ENCODE results near the gene GTPBP3. TPM values are rescaled to one million over a fixed set of nuclear protein-coding genes. Genes with fewer than 3 reads are reported as not detected.

GTPBP3 gene
- total and polyA plus RNA-seq, 9 of the 15 experiments (the other 6 are each of a cell fraction or from before 2014, with no cell fraction given), result 4.9 to 124 (median 22.6) TPM

- DNase-seq (ENCODE audit: extremely low read depth in 1 of 4, low spot score in 3 of 4) (peak in 1 of 4 experiments; percentile 2), ATAC-seq (no peak), FAIRE-seq (no peak)
- Histone ChIP-seq H3K9ac (ENCODE audit: insufficient read depth in 1 of 2, low read depth in 2 of 2, low read length in 2 of 2) (peak overlapping the region in 1 of 2 experiments; percentile 55; a peak in 1 of 4 replicates), H3K9me3 (replicated peaks; ENCODE audit: control insufficient read depth, insufficient read depth, low read depth, low read length) (no peaks in the 10 kb centered on the region), H3K9me1 (ENCODE audit: control insufficient read depth, insufficient read depth, low read length) (no peaks in the 10 kb centered on the region), H3K27ac (ENCODE audit: extremely low read depth, low read depth, low read length) (no peak overlapping the region), H2AFZ (ENCODE audit: low read depth, low read length) (no peak overlapping the region), H3K79me2 (ENCODE audit: control insufficient read depth, insufficient read depth, low read length) (no peaks in the 10 kb centered on the region), H4K20me1 (replicated peaks; ENCODE audit: control insufficient read depth, insufficient read depth, low read length) (no peaks in the 10 kb centered on the region), H3K4me2 (ENCODE audit: insufficient read depth, low read length) (no peak overlapping the region), H3K36me3 (ENCODE audit: control insufficient read depth, insufficient read depth, low read length) (no peaks in the 10 kb centered on the region), H3K4me1 (replicated peaks in 1 of 2; ENCODE audit: control insufficient read depth in 2 of 2, insufficient read depth in 2 of 2, low read length in 2 of 2) (peaks cover 0 to 3% of the 10 kb centered on the region in 2 experiments; a peak in 2 of 5 replicates), H3K27me3 (ENCODE audit: control insufficient read depth in 2 of 2, insufficient read depth in 2 of 2, low read length in 2 of 2) (peaks cover 15 to 35% of the 10 kb centered on the region in 2 experiments), H3K4me3 (no peak overlapping the region)
- ChIA-PET POLR2A (interaction anchor here (0.6 kb wide), 1 partner anchor 217 kb away, joined by 3 read pairs; no protein-coding TSS in a partner anchor), CTCF (ENCODE audit: low intra/inter-chr PET ratio) (no interaction called here)
- TF ChIP-seq CBX5 (IDR thresholded peaks at IDR 0.05; ENCODE audit: borderline replicate concordance, low read depth), result no peak
- BruUV-seq (replicated peaks), result no TSS peak
- in situ Hi-C loops (cut with MboI), result no loop called here
- 24% methylated on average over 11 of the region's 11 CpGs for WGBS (ENCODE audit: insufficient coverage, low coverage, missing lambda C conversion rate)
- intact Hi-C loops (cut with micrococcal nuclease), result no loop called here
Observed at GRCh38 chr19:17357724-17358123, 20.4 kb downstream of the GTPBP3 start.

- intact Hi-C loops (cut with micrococcal nuclease), result no loop called here
- ChIA-PET CTCF (ENCODE audit: low intra/inter-chr PET ratio) (no interaction called here), POLR2A (interaction anchor here (0.6 kb wide), 1 partner anchor 217 kb away, joined by 3 read pairs; no protein-coding TSS in a partner anchor)
- peaks cover 14 to 29% of the 10 kb centered on the region in 2 experiments for H3K27me3 ChIP-seq (ENCODE audit: control insufficient read depth in 2 of 2, insufficient read depth in 2 of 2, low read length in 2 of 2)
- H3K4me1 ChIP-seq (replicated peaks in 1 of 2; ENCODE audit: control insufficient read depth in 2 of 2, insufficient read depth in 2 of 2, low read length in 2 of 2), result no peaks in the 10 kb centered on the region; a peak in 1 of 5 replicates
- no peak overlapping the region for H3K4me2 ChIP-seq (ENCODE audit: insufficient read depth, low read length)
- 18% methylated on average over 6 of the region's 7 CpGs for WGBS (ENCODE audit: insufficient coverage, low coverage, missing lambda C conversion rate)
- in situ Hi-C loops (cut with MboI), result no loop called here
- peak overlapping the region in 1 of 2 experiments; percentile 45; a peak in 1 of 4 replicates for H3K9ac ChIP-seq (ENCODE audit: insufficient read depth in 1 of 2, low read depth in 2 of 2, low read length in 2 of 2)
- H3K27ac ChIP-seq (ENCODE audit: extremely low read depth, low read depth, low read length), result no peak overlapping the region
- H3K36me3 ChIP-seq (ENCODE audit: control insufficient read depth, insufficient read depth, low read length), result no peaks in the 10 kb centered on the region
- no TSS peak for BruUV-seq (replicated peaks)
- DNase-seq (ENCODE audit: extremely low read depth in 1 of 4, low spot score in 3 of 4) (peak in 1 of 4 experiments; percentile 25), FAIRE-seq (no peak), ATAC-seq (peak; percentile 46; the same call in 1 of the 3 replicates)
- no peaks in the 10 kb centered on the region for H4K20me1 ChIP-seq (replicated peaks; ENCODE audit: control insufficient read depth, insufficient read depth, low read length)
- H3K9me1 ChIP-seq (ENCODE audit: control insufficient read depth, insufficient read depth, low read length), result no peaks in the 10 kb centered on the region
- no peaks in the 10 kb centered on the region for H3K79me2 ChIP-seq (ENCODE audit: control insufficient read depth, insufficient read depth, low read length)
- H2AFZ ChIP-seq (ENCODE audit: low read depth, low read length), result no peak overlapping the region
- H3K4me3 ChIP-seq, result no peak overlapping the region
- no peaks in the 10 kb centered on the region for H3K9me3 ChIP-seq (replicated peaks; ENCODE audit: control insufficient read depth, insufficient read depth, low read depth, low read length)
- no peak for TF ChIP-seq ZNF12 (CRISPR knock-in tag; IDR thresholded peaks at IDR 0.05)
- no peak for TF ChIP-seq HES1 (IDR thresholded peaks at IDR 0.05; ENCODE audit: low read depth)
- no peak for TF ChIP-seq ZKSCAN1 (IDR thresholded peaks at IDR 0.05; ENCODE audit: low read depth, low read length)
- no peak for TF ChIP-seq PHF8 (IDR thresholded peaks at IDR 0.05; ENCODE audit: borderline replicate concordance, low read length)
- TF ChIP-seq ZNF274 (IDR thresholded peaks at IDR 0.05; ENCODE audit: borderline replicate concordance, low read depth, low read length), result no peak
- TF ChIP-seq NKRF (IDR thresholded peaks at IDR 0.05; ENCODE audit: borderline replicate concordance), result no peak
- TF ChIP-seq SMARCA4 (IDR thresholded peaks at IDR 0.05), result no peak
- TF ChIP-seq EP400 (IDR thresholded peaks at IDR 0.05), result no peak
- TF ChIP-seq ID3 (CRISPR knock-in tag; IDR thresholded peaks at IDR 0.05), result no peak
- TF ChIP-seq ID3 (tag; IDR thresholded peaks at IDR 0.05), result no peak
- no peak for TF ChIP-seq NFIC (IDR thresholded peaks at IDR 0.05)
Observed at GRCh38 chr19:17358395-17358794, 21.0 kb downstream of the GTPBP3 start.
